ENCODE results near the gene GALNT18. TPM values are rescaled to one million over a fixed set of nuclear protein-coding genes. Genes with fewer than 3 reads are reported as not detected.

Gene GALNT18
- total RNA-seq, 1 experiment from 2014 or later, result 1.7 TPM

GRCh38 chr11:11482730-11483129 lies 139.1 kb downstream of the GALNT18 start:
- H3K23ac ChIP-seq (ENCODE audit: insufficient read length, low read depth, low read length), result no peak overlapping the region
- peaks cover 3% of the 10 kb centered on the region; the same call in 1 of the 2 replicates for H3K4me1 ChIP-seq (ENCODE audit: insufficient read depth, low read length)
- H3K9ac ChIP-seq (ENCODE audit: extremely low read depth, insufficient read length, low read length), result no peak overlapping the region
- H3K27ac Mint-ChIP-seq, result no peak overlapping the region
- H3K9me3 Mint-ChIP-seq, result no peaks in the 10 kb centered on the region
- H2AFZ ChIP-seq (ENCODE audit: low read length), result no peak overlapping the region
- no peak overlapping the region for H3K56ac ChIP-seq (ENCODE audit: insufficient read length, low read depth, low read length)
- H3K4ac ChIP-seq (ENCODE audit: low read depth, low read length), result no peak overlapping the region; the same call in 1 of the 2 replicates
- H2BK15ac ChIP-seq (ENCODE audit: low read depth, low read length), result no peak overlapping the region
- H3K9me3 ChIP-seq (ENCODE audit: control insufficient read depth, low read depth, low read length), result no peaks in the 10 kb centered on the region
- no peaks in the 10 kb centered on the region for H3K79me2 ChIP-seq (ENCODE audit: insufficient read depth, low read length)
- no peak overlapping the region for H3K27ac ChIP-seq (ENCODE audit: insufficient read length, low read depth, low read length)
- WGBS (ENCODE audit: extremely low coverage, insufficient read length, low lambda C conversion rate), result no CpG with 5 or more reads among the region's 3 CpGs
- H2BK5ac ChIP-seq (ENCODE audit: insufficient read length, low read length), result no peak overlapping the region
- H3K4me1 Mint-ChIP-seq, result peaks cover 12 to 21% of the 10 kb centered on the region in 2 experiments
- H3K27me3 ChIP-seq (ENCODE audit: insufficient read depth, low read length), result no peaks in the 10 kb centered on the region
- no peak overlapping the region for H2BK120ac ChIP-seq (ENCODE audit: low read depth, low read length, poor library complexity, severe bottlenecking)
- no peak overlapping the region for H4K5ac ChIP-seq (ENCODE audit: insufficient read length, low read depth, low read length)
- no peaks in the 10 kb centered on the region for H3K23me2 ChIP-seq (ENCODE audit: insufficient read length, low read depth, low read length, poor library complexity, severe bottlenecking)
- no peaks in the 10 kb centered on the region; the same call in 1 of the 2 replicates for H3K27me3 Mint-ChIP-seq (ENCODE audit: low read depth)
- no peak overlapping the region for H3K14ac ChIP-seq (ENCODE audit: insufficient read depth, low read length)
- no peak overlapping the region for H4K91ac ChIP-seq (ENCODE audit: insufficient read length, low read depth, low read length)
- no peaks in the 10 kb centered on the region for H3K79me1 ChIP-seq (ENCODE audit: insufficient read depth, low read depth, low read length, poor library complexity, severe bottlenecking)
- H2BK20ac ChIP-seq (ENCODE audit: low read depth, low read length, poor library complexity, severe bottlenecking), result no peak overlapping the region
- H4K20me1 ChIP-seq (ENCODE audit: control insufficient read depth, insufficient read depth, insufficient read length), result no peaks in the 10 kb centered on the region
- no peak overlapping the region for H3K4me3 Mint-ChIP-seq
- no peak for DNase-seq
- peaks cover 0 to 1% (median 0%) of the 10 kb centered on the region in 3 experiments; a peak in 1 of 7 replicates for H3K36me3 Mint-ChIP-seq (ENCODE audit: insufficient read depth in 1 of 3, low read depth in 3 of 3)
- no peak overlapping the region for H3K4me2 ChIP-seq (ENCODE audit: insufficient read depth, insufficient read length, low read length)
- no peak for TF ChIP-seq CTCF (conservative IDR thresholded peaks at IDR 0.05)
- H2AK5ac ChIP-seq (ENCODE audit: insufficient read length, low read length), result no peak overlapping the region
- no peak overlapping the region for H3T11ph ChIP-seq (ENCODE audit: low read length)
- no peak overlapping the region for H3K18ac ChIP-seq (ENCODE audit: insufficient read length, low read depth, low read length)
- H4K8ac ChIP-seq (replicated peaks; ENCODE audit: insufficient read length, low read depth, low read length), result no peak overlapping the region
- no peak overlapping the region for H2BK12ac ChIP-seq (ENCODE audit: insufficient read length, low read depth, low read length)
